VCaP (cell line): ENCODE measurements around the gene LYVE1.

Experiments
- H3K27ac ChIP-seq: fragments of 450-650 bp; 2 replicates; pipeline ENCODE4 v1.5.1; 2017
- TF ChIP-seq, protein P1 (sequence below): fragments of 450-650 bp; conservative IDR thresholded peaks from 2 replicates; pipeline ENCODE4 v1.5.1; 2017; ENCODE audit warnings: mild to moderate bottlenecking, moderate library complexity

The LYVE1 gene

DNA sequence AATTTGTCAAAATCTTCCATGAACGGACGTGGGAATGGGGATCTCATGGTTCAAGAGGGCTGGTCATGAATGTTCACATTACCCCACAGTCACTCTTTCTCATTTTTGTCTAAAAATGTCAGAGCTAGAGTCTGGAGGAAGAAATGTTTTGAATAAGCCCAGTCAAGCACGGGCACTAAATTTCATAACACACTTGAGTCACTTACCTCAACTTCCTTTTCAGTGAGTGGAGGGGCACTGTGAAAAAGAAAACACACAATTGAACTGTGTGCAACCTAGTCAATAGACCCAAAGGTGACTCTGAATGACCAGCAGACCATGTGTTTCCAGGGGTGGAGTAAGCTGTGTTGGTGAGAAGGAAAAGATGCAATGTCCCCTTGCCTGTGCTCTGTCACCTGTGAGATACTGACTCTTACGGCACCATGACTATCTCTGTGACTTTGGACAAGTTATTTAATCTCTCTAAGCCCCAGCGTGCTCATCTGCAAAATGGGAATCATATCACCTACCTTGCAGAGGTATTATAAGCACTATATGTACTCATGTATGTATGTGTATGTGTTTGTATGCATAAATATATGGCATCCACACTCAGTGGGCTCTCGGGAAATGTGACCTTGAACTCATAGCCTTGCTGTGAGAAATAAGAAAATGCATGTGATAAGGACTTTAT lies 38.2 kb upstream of the LYVE1 start:
- TF ChIP-seq, protein P1, sequence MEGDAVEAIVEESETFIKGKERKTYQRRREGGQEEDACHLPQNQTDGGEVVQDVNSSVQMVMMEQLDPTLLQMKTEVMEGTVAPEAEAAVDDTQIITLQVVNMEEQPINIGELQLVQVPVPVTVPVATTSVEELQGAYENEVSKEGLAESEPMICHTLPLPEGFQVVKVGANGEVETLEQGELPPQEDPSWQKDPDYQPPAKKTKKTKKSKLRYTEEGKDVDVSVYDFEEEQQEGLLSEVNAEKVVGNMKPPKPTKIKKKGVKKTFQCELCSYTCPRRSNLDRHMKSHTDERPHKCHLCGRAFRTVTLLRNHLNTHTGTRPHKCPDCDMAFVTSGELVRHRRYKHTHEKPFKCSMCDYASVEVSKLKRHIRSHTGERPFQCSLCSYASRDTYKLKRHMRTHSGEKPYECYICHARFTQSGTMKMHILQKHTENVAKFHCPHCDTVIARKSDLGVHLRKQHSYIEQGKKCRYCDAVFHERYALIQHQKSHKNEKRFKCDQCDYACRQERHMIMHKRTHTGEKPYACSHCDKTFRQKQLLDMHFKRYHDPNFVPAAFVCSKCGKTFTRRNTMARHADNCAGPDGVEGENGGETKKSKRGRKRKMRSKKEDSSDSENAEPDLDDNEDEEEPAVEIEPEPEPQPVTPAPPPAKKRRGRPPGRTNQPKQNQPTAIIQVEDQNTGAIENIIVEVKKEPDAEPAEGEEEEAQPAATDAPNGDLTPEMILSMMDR, result no peak
- H3K27ac ChIP-seq, result no peak overlapping the region

DNA sequence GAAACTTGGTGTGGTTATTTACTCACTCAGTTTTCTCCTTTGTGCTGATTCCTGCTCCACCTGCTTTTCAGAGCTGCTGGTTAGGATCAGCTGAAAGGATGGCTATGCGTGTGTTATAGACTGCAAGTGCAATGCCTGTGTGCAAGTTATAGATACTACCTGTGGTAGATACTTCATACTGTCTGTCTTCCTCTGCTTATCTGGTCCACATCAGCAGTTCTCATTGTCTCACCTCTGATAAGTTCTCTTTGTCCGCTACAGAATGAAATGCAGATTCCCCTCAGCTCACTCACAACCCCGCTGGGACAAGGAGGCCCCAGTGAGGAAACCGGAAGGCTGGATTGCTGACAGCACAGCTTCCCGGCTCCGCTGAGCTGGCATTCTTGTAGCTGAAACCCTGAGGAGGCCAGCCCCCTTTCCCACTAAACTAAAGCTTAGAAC lies 37.5 kb upstream of the LYVE1 start:
- TF ChIP-seq, protein P1, result no peak
- no peak overlapping the region for H3K27ac ChIP-seq

DNA sequence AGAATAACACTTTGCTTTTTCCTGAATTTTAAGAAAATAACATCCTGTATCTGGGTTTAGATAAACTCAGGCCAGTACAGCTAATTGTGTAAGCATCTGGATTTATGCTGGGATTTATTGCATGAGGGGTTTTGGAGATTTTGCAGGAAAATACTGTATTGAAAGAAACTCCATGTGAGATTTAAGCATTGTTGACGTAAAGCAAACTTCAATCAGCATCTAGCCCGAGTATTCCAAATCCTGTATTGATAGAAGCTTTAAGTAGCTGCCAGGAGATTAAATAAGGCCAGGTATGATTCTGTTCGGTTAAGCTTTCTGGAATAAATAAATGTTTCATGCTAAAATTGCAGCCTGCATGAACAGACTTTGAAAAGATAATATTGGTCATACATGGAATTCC lies 36.3 kb upstream of the LYVE1 start:
- TF ChIP-seq, protein P1, result no peak
- H3K27ac ChIP-seq, result no peak overlapping the region

DNA sequence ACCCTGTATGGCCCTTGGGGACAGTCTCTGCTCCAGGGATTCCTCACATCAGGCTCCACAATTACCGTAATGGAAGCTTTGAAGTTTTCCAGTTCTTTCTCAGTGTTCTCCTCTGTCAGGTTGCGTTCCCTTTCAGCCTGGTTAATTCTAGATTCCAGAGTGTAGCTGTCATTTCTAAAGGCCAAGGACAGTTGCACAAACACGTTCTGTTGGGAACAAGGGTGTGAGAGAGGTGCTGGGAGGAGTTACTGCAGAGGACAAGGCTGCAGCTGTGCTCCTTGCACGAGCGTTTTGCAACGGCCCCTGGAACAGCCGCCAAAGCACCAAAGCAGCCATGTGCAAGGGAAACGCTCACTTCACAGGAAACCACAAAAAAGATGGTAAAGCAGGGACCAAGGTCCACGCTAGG lies 35.9 kb upstream of the LYVE1 start:
- no peak overlapping the region for H3K27ac ChIP-seq
- TF ChIP-seq, protein P1, result no peak

DNA sequence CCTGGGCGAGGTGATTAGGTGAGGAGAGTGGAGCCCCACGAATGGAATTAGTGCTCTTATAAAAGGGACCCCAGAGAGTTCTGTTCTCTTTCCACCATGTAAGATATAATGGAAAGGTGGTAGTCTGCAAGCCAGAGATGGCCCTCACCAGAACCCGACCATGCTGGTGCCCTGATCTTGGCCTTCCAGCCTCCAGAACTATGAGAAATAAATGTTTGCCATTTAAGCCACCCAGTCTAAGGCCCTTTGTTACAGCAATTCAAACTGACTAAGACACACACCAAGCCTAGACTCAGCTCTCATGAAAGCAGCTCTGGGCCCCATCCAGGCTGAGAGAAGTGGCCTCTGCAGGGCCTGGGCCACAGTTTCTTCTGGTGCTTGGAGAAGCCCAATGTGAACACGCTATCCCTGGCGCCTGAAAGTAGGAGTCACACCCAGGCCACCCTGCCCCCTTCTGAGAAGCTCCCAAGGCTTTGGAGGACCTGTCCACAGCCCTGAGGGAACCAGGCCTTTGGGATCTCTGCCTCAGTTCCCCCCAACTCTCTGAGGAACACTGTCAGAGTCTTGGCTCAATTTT lies 35.3 kb upstream of the LYVE1 start:
- no peak overlapping the region for H3K27ac ChIP-seq

DNA sequence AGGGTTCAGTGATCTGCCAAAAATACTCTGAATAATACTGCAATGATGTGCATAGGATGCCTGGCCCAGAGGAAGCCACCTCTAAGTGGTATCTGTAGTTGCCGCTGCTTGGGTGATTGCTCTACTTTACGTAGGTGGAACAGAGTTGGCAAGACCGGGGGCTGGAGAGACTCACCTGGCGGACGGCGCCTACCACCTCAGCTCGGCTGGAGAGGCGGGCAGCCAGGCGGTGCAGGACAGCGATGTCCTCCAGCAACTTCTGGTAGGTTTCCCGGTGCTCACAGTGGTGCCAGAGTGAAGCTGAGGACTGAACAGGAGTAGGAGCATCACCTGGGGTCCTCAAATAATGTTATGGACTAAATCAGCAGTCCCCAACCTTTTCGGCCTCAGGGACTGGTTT lies 34.5 kb upstream of the LYVE1 start:
- no peak overlapping the region for H3K27ac ChIP-seq
- TF ChIP-seq, protein P1, result no peak

More for the DNA sequence above, 35.3 kb upstream of the LYVE1 start:
- TF ChIP-seq, protein P1, result no peak

DNA sequence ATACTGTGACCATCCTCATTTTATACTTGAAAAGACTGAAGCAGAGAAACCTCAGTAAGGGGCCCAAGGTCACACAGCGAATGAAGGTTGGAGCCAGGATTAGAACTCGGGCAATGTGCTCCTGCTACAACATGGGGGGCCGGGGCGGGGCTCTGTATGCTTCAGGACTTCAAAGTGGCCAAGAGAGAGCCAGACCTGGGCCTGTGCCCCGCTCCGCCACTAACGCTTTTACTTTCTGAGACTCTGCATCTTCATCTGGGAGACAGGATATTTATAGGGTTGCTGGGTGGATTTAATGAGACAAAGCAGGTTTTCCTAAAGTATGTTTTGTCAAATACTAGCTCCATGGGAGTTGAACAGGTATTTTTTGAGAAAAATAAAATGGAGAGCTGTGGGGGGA lies 33.9 kb upstream of the LYVE1 start:
- TF ChIP-seq, protein P1, result no peak

More for the DNA sequence above, 33.9 kb upstream of the LYVE1 start:
- no peak overlapping the region for H3K27ac ChIP-seq
